ENCODE results near the gene KHDC4. TPM values are rescaled to one million over a fixed set of nuclear protein-coding genes. Genes with fewer than 3 reads are reported as not detected.

Gene KHDC4
- total RNA-seq, 1 donor from 2014 or later = 91.5 TPM

DNA sequence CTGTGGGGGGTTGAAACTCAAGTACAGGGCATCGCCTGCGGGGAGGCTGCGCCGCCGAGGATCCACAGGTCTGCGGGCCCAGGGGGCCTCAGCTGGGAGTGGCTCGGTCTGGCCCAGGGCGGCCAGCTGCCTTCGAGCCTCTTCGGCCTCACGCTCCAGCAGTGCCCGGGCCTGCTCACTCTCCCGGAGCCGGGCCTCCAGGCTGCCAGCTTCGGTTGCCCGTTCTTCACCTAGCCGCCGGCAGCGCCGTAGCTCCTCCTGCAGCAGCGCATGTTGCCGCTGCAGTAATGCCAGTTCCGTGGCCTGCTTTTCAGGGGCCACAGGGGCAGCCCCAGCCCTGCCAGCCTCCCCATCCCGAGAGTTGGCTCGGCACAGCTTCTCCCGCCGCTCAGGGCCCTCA lies 16.6 kb upstream of the KHDC4 start:
- peaks cover 4% of the 10 kb centered on the region for H3K4me1 ChIP-seq
- H3K9ac ChIP-seq = no peak overlapping the region
- peaks cover 16% of the 10 kb centered on the region for H3K36me3 ChIP-seq
- H3K4me2 ChIP-seq = no peak overlapping the region
- TF ChIP-seq CTCF (IDR thresholded peaks at IDR 0.05) (no peak), EZH2phosphoT487 (IDR thresholded peaks at IDR 0.05) (no peak), EZH2 (IDR thresholded peaks at IDR 0.05) (no peak)
- H3F3A ChIP-seq (ENCODE audit: low read depth) = peaks cover 20% of the 10 kb centered on the region
- H3K4me3 Mint-ChIP-seq = no peak overlapping the region
- no peak for DNase-seq (ENCODE audit: low spot score)
- no peak overlapping the region for H3K27ac Mint-ChIP-seq
- H3K4me3 ChIP-seq = no peak overlapping the region
- no peaks in the 10 kb centered on the region for H3K9me3 ChIP-seq (ENCODE audit: low read depth)
- H3K27me3 ChIP-seq = no peaks in the 10 kb centered on the region
- no peaks in the 10 kb centered on the region for H3K79me2 ChIP-seq (ENCODE audit: low read depth)
- peaks cover 21% of the 10 kb centered on the region for H3K36me3 Mint-ChIP-seq
- peaks cover 8% of the 10 kb centered on the region for H4K20me1 ChIP-seq (ENCODE audit: low read depth)
- no peak overlapping the region for H3K27ac ChIP-seq
- H2AFZ ChIP-seq (replicated peaks) = no peak overlapping the region
- H3K4me1 Mint-ChIP-seq = peaks cover 3% of the 10 kb centered on the region
- no peaks in the 10 kb centered on the region for H3K9me3 Mint-ChIP-seq
- H3K27me3 Mint-ChIP-seq (ENCODE audit: insufficient read depth, low read depth) = peaks cover 7% of the 10 kb centered on the region

GRCh38 chr1:155947741-155948140 lies 13.5 kb upstream of the KHDC4 start:
- peaks cover 3% of the 10 kb centered on the region for H4K20me1 ChIP-seq (ENCODE audit: low read depth)
- no peak overlapping the region for H3K4me2 ChIP-seq
- Mint-ChIP-seq H3K27ac (no peak overlapping the region), H3K9me3 (no peaks in the 10 kb centered on the region), H3K36me3 (peaks cover 12% of the 10 kb centered on the region), H3K4me3 (no peak overlapping the region), H3K4me1 (peaks cover 7% of the 10 kb centered on the region), H3K27me3 (ENCODE audit: insufficient read depth, low read depth) (peaks cover 7% of the 10 kb centered on the region)
- no peak for DNase-seq (ENCODE audit: low spot score)
- TF ChIP-seq EZH2 (IDR thresholded peaks at IDR 0.05) (no peak), CTCF (IDR thresholded peaks at IDR 0.05) (no peak), EZH2phosphoT487 (IDR thresholded peaks at IDR 0.05) (no peak)
- H3F3A ChIP-seq (ENCODE audit: low read depth) = peaks cover 34% of the 10 kb centered on the region
- H3K9me3 ChIP-seq (ENCODE audit: low read depth) = no peaks in the 10 kb centered on the region
- no peak overlapping the region for H3K9ac ChIP-seq
- no peaks in the 10 kb centered on the region for H3K79me2 ChIP-seq (ENCODE audit: low read depth)
- peak overlapping the region; percentile 6 for H3K27ac ChIP-seq
- peaks cover 10% of the 10 kb centered on the region for H3K4me1 ChIP-seq
- no peak overlapping the region for H3K4me3 ChIP-seq
- no peak overlapping the region for H2AFZ ChIP-seq (replicated peaks)
- H3K36me3 ChIP-seq = peaks cover 7% of the 10 kb centered on the region
- H3K27me3 ChIP-seq = no peaks in the 10 kb centered on the region

- H3K9me3 Mint-ChIP-seq = no peaks in the 10 kb centered on the region
- Histone ChIP-seq H3K9me3 (ENCODE audit: low read depth) (no peaks in the 10 kb centered on the region), H3K27me3 (no peaks in the 10 kb centered on the region), H3K4me2 (no peak overlapping the region), H3F3A (ENCODE audit: low read depth) (peaks cover 34% of the 10 kb centered on the region), H3K4me1 (peaks cover 10% of the 10 kb centered on the region), H3K27ac (peak overlapping the region; percentile 65), H3K4me3 (no peak overlapping the region), H3K79me2 (ENCODE audit: low read depth) (no peaks in the 10 kb centered on the region), H3K36me3 (peaks cover 7% of the 10 kb centered on the region), H2AFZ (replicated peaks) (no peak overlapping the region), H3K9ac (no peak overlapping the region), H4K20me1 (ENCODE audit: low read depth) (peaks cover 3% of the 10 kb centered on the region)
- H3K36me3 Mint-ChIP-seq = peaks cover 12% of the 10 kb centered on the region
- no peak overlapping the region for H3K4me3 Mint-ChIP-seq
- H3K27ac Mint-ChIP-seq = no peak overlapping the region
- peaks cover 6% of the 10 kb centered on the region for H3K27me3 Mint-ChIP-seq (ENCODE audit: insufficient read depth, low read depth)
- DNase-seq (ENCODE audit: low spot score) = no peak
- H3K4me1 Mint-ChIP-seq = peaks cover 7% of the 10 kb centered on the region
- TF ChIP-seq EZH2phosphoT487 (IDR thresholded peaks at IDR 0.05) = no peak
- no peak for TF ChIP-seq EZH2 (IDR thresholded peaks at IDR 0.05)
- no peak for TF ChIP-seq CTCF (IDR thresholded peaks at IDR 0.05)
These were observed 13.1 kb upstream of the KHDC4 start for GRCh38 chr1:155947292-155947691.
